ENCODE data around the gene NRCAM.
"Not testable (repeated sequence)": the region's sequence is repeated elsewhere in the genome, so short reads cannot be mapped to it uniquely, and the experiment has no call there.

NRCAM gene

GRCh38 chr7:108270385-108271015 lies 185.7 kb downstream of the NRCAM start:
- no peak for DNase-seq

GRCh38 chr7:108268200-108268820 lies 187.9 kb downstream of the NRCAM start:
- DNase-seq = no peak

GRCh38 chr7:108267615-108268014 lies 188.6 kb downstream of the NRCAM start:
- DNase-seq = no peak

- DNase-seq = no peak
Measured at GRCh38 chr7:108266491-108266890, 189.7 kb downstream of the NRCAM start.

- no peak for DNase-seq
Measured at GRCh38 chr7:108266035-108266434, 190.2 kb downstream of the NRCAM start.

- no peak for DNase-seq
Measured at GRCh38 chr7:108265007-108265406, 191.2 kb downstream of the NRCAM start.

GRCh38 chr7:108263425-108263824 lies 192.8 kb downstream of the NRCAM start:
- no peak for DNase-seq

GRCh38 chr7:108261560-108262255 lies 194.5 kb downstream of the NRCAM start:
- DNase-seq = no peak

- not testable (repeated sequence) for DNase-seq
Measured at GRCh38 chr7:108259447-108259846, 196.8 kb downstream of the NRCAM start.

- no peak for DNase-seq
Measured at GRCh38 chr7:108257954-108258353, 198.3 kb downstream of the NRCAM start.

GRCh38 chr7:108254259-108254658 lies 202.0 kb downstream of the NRCAM start:
- DNase-seq = no peak

- no peak for DNase-seq
Measured at GRCh38 chr7:108253275-108254044, 202.8 kb downstream of the NRCAM start.

GRCh38 chr7:108252177-108252576 lies 204.1 kb downstream of the NRCAM start:
- DNase-seq = no peak

- no peak for DNase-seq
Measured at GRCh38 chr7:108251700-108252099, 204.5 kb downstream of the NRCAM start.

- DNase-seq = no peak
Measured at GRCh38 chr7:108249453-108249852, 206.8 kb downstream of the NRCAM start.

- no peak for DNase-seq
Measured at GRCh38 chr7:108248821-108249220, 207.4 kb downstream of the NRCAM start.

GRCh38 chr7:108248418-108248817 lies 207.8 kb downstream of the NRCAM start:
- DNase-seq = no peak

- DNase-seq = no peak
Measured at GRCh38 chr7:108247614-108248013, 208.6 kb downstream of the NRCAM start.

- peak; percentile 58 for DNase-seq
Measured at GRCh38 chr7:108246227-108246837, 209.9 kb downstream of the NRCAM start.

- no peak for DNase-seq
Measured at GRCh38 chr7:108245523-108246226, 210.6 kb downstream of the NRCAM start.

- no peak for DNase-seq
Measured at GRCh38 chr7:108244110-108244509, 212.1 kb downstream of the NRCAM start.

- no peak for DNase-seq
Measured at GRCh38 chr7:108239501-108240225, 216.6 kb downstream of the NRCAM start.
